NCI-H446 treated with DMSO at 0.1 percent for 48 hours (cell line): Measurements from ENCODE around the gene ACTR1A.
"Not testable (repeated sequence)": the region's sequence is repeated elsewhere in the genome, so short reads cannot be mapped to it uniquely, and the experiment has no call there.

ENCODE experiments used
- DNase-seq: peaks from one replicate; lab custom pipeline; 2025; lab: John Stamatoyannopoulos, UW

Gene ACTR1A

DNA sequence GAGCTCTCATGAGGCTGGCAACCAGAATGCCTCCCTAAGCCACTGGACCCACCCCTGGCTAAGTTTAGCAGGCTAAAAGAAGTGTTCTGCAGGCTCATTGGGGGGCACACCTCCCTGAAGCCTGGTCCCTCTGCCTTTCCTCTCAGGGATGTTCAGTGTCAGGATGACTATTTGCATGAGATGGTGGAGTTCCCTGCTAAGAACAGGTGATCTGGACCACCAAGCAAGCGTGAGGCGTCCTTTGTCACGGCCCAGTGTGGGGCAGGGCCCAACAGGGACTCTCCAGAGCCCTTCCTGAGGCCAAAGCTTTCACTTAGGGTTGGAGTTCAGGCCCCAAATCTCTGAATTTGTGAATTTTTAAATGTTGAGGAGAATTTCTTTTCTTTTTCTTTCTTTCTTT is 13.2 kb upstream of the ACTR1A start:
- DNase-seq: no peak

DNA sequence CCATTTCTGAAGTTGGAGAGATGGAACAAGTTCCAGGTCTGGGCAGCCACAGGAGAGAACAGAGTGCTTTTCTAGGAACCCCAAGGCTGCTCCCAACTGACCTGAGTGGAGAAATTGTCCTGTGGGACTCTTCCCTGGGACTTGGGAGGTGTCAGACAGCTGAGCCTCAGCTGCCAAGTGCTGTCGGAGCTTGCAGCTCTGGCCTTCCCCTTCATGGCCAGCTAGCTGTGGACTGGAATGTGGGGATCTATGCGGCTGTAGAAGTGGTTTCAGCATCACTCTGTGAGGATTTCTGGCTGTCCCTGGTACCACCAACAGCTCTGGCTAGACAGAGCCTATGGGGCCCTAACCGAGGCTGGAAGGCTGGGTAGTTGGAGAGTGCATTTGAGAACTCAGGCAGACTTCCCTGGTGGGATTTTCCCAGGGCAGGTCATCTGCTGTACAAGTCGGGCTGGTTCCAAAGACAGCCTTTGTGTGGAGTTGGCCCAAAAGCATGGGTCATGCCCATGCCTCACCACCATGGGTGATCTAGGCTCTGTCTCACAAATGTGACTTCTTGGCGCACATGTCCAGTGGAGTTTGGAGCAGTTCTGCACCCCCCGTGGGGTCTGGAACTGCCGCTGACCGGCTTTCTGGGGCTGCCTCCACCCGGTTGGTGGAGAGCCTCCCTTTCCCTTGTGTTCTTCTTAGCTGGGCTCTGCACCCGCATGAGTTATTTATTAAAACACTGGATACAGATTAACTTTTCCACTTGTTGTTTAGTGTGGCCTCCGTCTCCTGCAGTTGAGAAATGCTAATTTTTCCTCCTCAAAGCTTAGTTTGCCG is 12.2 kb upstream of the ACTR1A start:
- no peak for DNase-seq

DNA sequence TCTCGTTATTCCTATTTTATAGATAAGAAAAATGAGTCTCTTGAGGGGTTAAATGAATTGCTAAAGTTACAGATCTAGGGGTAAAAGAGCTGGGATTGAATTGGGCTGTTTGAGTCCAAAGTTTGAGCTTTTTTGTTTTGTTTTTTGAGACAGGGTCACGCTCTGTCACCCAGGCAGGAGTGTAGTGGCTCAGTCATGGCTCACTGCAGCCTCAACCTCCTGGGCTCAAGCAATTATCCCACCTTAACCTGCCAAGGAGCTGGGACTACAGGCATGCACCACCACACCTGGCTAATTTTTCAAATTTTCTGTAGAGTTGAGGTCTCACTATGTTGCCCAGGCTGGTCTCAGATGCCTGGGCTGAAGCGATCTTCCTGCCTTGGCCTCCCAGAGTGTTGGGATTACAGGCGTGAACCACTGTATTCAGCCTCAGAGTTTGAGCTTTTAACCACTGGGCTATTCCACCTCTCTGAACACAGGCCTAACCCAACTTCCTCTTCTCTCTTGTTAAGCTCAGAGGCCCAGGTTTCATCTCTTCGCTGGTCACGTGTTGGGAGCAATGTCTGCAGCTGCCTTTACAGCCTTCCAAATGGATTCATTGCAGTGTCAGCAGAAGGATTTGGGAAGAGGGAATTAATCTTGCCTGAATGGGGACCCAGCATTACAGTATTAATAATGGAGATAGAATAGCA is 9.2 kb upstream of the ACTR1A start:
- no peak for DNase-seq

- DNase-seq: no peak
Measured at GRCh38 chr10:102509387-102509786, 6.9 kb upstream of the ACTR1A start.

DNA sequence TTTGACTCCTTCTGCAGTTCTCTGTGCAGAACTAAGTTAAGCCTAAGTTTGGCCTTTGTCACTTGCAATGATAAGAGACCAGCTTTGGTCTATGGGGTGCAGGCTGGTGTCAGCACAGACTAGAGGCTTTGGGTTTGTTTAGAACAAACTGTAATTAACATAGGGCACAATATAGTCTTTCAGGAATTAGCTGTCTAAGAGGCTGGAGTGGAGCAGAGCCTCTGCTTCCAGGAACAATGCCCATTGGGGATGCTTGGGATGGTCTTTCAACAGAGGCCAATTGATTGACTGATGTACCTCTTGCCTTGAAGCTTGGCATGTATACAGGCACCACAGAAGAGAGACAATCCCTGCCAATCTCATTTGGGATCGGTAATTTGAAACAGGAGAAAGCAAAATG is 6.0 kb upstream of the ACTR1A start:
- no peak for DNase-seq

GRCh38 chr10:102507521-102507920 is 5.0 kb upstream of the ACTR1A start:
- no peak for DNase-seq

DNA sequence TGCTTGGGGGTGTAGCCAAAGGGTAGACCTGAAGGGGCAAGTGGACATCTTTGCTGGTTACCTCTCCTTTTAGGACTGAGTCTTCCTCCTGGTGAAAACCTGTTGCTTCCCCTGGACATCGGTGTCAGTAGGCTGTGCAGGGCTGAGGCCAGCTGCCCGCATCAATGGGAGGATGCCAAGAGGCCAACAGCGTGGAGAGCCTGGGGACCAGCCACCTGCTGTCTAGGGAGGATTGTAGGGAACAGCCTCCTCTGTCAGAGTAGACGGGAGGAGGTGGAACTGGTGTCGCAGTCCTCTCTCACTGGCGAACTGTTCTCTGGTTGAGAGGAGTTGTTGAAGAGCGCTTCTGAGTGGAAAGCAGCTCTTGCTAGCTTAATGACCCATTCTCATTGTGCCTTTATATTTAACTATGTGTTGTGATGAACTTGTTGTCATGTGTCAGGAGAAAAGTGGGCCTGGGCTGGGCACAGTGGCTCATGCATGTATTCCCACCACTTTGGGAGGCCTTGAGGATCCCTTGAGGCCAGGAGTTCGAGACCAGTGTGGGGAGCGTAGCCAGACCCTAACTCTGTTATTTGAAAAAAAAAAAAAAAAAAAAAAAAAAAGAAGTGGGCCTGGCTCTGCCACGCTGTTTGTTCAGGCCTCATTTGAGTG is 3.1 kb upstream of the ACTR1A start:
- no peak for DNase-seq

GRCh38 chr10:102504976-102505300 is 2.4 kb upstream of the ACTR1A start:
- no peak for DNase-seq

- DNase-seq: no peak
Measured at GRCh38 chr10:102504179-102504975, 1.9 kb upstream of the ACTR1A start.

DNA sequence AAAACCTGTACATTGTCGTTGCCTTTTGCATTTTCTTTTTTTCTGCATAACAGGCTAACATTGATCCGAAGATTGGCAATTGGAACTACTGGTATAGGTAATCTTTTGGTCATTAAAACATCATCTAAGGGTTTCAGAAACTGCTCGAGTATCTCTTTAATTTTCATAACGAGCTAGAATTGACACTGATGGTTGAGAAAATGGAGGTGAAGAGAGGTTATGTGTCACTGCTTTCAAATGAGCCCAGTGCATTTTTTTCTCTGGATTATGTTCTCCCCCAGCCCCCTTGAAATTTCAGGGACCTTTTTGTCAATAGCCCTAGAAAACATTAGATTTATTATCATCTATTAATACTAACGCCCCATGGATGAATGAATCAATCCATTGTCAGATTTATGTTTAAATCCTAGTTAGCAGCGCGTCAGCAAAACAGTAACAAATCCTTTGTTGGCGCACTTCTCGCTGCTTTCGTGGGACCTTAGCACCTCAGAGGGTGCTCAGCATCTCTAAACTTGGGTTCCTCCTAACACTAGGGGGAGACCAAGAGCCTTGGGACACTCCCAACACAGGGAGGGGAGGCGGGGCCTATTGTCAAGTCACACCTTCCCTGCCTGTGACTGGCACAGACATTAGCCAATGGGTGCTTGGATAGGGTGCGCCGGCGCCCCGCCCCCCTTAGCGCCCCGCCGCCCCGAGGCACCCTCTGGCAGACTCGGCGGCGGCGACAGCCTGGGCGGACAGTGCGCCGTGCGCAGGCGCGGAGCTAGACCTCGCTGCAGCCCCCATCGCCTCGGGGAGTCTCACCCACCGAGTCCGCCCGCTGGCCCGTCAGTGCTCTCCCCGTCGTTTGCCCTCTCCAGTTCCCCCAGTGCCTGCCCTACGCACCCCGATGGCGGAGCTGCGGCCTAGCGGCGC is 1.0 kb upstream of the ACTR1A start, which contains the start of gene SUFU:
SUFU (plus strand) TSS at position 709 of the 915 bp plus-strand sequence; CDS start at position 890, 181 bp downstream.
- DNase-seq: peak; percentile 81

DNA sequence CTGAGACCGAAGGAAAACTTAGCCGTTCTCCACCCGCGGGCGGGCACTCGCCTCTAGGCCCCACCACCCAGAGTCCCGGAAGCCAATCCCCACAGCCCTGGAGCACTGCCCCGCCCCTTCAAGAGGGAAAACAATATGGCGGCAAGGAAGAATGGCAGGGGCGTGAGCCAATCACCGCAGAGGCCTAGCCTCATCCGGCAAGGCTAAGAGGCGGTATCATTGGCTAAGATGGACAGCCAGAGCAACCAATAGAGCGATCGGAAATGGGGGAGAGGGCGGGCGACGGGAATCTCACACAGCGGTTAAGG is 529 bp downstream of the ACTR1A start:
- DNase-seq: peak; percentile 91

DNA sequence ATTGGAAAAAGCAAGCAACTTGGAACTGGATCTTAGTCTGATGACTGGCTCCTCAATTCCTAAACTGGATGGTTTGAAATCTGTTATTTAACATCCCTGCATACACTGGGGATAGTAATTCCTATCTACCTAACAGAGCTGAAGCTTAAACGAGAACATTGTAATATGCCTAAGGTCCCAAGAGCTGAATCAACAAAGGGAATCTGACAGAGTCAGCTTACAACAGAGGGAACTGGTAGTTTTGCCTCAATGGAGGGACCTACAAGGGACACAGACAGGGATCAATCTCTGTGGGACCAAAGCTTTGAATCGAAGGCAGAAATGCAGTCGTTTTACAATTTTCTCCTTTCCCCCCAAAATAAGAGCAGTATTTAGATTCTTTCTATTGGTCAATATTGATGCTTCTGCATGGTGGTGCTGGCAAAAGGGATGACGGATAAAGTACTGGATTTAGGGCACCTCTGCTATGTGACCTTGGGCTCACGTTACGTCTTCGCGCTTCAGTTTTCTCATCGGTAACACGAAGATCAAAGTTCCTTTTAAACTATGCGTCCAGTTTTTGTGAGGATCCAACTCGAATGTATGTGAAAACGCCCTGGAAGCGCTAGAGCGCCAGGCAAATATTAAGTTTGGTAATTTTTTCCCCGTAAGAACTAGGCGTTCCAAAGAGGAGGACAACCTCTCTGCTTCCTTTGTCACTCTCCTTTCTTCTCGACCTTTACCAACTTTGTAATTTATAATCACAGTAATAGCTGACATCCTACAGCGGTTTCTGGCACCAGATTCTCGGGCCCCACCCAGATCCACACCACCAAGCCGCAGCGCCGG is 1.1 kb downstream of the ACTR1A start:
- no peak for DNase-seq

- not testable (repeated sequence) for DNase-seq
Measured at GRCh38 chr10:102500686-102501085, 1.8 kb downstream of the ACTR1A start.

DNA sequence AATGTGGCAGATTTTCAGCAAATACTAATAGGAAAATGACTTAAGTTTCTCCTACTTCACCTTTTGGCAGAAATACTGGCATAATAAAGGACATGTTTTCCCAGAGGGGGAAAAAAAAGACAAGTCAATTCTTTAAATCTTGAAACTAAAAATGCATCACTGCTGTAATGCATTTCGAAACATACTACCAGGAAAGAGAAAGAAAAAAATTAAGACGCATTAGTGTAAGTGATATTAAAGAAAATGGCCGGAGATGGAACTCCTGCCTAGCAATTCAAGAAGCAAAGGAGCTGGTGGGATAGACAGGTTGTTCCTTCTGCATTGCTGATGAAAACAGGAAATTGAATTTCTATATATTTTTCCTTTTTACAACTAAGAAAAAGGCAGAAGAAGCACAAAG is 3.2 kb downstream of the ACTR1A start:
- DNase-seq: no peak

GRCh38 chr10:102497545-102497944 is 5.0 kb downstream of the ACTR1A start:
- no peak for DNase-seq

GRCh38 chr10:102493771-102494170 is 8.7 kb downstream of the ACTR1A start:
- DNase-seq: no peak

GRCh38 chr10:102492983-102493382 is 9.5 kb downstream of the ACTR1A start:
- peak; percentile 2 for DNase-seq

- no peak for DNase-seq
Measured at GRCh38 chr10:102492344-102492939, 10.1 kb downstream of the ACTR1A start.

- no peak for DNase-seq
Measured at GRCh38 chr10:102491136-102491535, 11.4 kb downstream of the ACTR1A start.
